DMS53 (cell line): ENCODE data around the gene CAMKV.
"Not testable (repeated sequence)": the region's sequence is repeated elsewhere in the genome, so short reads cannot be mapped to it uniquely, and the experiment has no call there.

Source experiments
- DNase-seq: peaks from one replicate; lab custom pipeline; 2025; lab: John Stamatoyannopoulos, UW

Gene CAMKV

DNA sequence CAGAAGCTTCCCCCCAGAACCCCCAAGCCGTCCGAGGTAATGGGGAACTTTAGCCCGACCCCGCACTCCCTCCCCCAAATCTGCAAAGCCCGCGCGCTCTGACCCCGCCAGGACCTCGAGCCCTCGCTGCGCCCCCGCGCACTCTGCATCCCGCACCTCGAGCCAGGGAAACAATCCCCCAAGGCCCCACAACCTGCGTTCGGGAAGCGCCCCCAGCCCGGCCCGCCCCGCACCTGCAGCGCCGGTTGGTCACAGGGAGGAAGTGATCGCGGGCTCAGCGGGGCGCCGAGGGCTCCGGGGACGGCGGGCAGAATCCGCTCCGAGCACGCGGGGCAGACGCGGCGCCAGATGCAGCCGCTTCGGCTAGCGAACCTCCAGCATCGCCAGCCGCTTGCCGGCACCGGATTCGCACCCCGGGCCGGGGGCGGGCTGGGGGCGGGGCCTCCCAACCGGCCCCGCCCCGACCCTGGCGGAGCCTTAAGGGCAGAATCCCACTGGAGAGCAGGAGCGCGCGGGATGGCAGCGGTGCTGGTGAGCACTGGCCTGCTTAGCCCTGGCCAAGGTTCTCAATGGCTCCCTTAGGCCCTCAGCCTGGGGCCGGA is at the start of gene CAMKV:
TSS of gene CAMKV (minus strand) at position 382 of the 602 bp plus-strand sequence. CDS start 7,518 bp downstream, outside the sequence.
- DNase-seq, result peak; percentile 58

- DNase-seq, result not testable (repeated sequence)
Measured at GRCh38 chr3:49917806-49918590, 48.3 kb upstream of the CAMKV start.

GRCh38 chr3:49916686-49917085 is 47.0 kb upstream of the CAMKV start:
- DNase-seq, result no peak

- no peak for DNase-seq
Measured at GRCh38 chr3:49914906-49915305, 45.2 kb upstream of the CAMKV start.

- peak; percentile 3 for DNase-seq
Measured at GRCh38 chr3:49912881-49913281, 43.2 kb upstream of the CAMKV start.

- no peak for DNase-seq
Measured at GRCh38 chr3:49911611-49912010, 41.9 kb upstream of the CAMKV start.

GRCh38 chr3:49911124-49911420 is 41.4 kb upstream of the CAMKV start:
- DNase-seq, result no peak

GRCh38 chr3:49910409-49911123 is 40.9 kb upstream of the CAMKV start:
- DNase-seq, result no peak

- DNase-seq, result no peak
Measured at GRCh38 chr3:49908373-49909199, 38.9 kb upstream of the CAMKV start.

DNA sequence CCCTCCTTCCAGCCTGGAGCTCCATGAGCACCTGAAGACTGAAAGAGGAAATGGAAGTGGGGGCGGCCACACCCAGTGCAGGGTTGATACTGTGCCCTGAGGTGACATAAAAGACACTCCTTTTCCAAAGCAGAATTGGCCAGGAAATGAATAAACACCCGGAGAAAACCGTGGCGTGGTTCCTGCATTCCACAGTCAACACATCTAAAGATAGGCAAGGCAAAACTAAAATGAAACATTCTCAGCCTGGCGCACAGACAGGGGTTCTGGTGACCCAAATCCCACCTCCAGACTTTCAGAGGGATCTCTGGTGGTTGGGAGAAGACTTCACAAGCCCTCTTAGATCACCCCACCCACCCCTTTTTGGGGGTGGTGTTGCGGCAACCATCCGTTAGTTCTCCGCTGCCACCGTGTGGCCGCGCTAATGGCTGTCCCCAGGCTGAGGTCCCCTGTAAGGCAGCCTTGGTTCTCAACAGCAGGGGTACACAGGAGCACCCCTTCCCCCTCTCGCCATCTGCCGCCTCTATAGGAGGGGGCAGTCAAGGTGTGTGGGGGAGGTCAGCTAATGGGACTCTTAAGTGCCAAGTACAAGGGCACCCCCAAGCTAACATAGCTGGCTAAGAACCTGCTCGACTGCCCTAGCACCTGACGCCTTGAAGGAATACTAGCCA is 36.5 kb upstream of the CAMKV start:
- no peak for DNase-seq

- not testable (repeated sequence) for DNase-seq
Measured at GRCh38 chr3:49904448-49904847, 34.7 kb upstream of the CAMKV start.

- peak; percentile 92 for DNase-seq
Measured at GRCh38 chr3:49903451-49904424, 34.0 kb upstream of the CAMKV start, which contains the start of gene MST1R. TSS of gene MST1R (minus strand) at chr3:49903873. CDS start at chr3:49903609, 264 bp downstream.

GRCh38 chr3:49902511-49903345 is 33.0 kb upstream of the CAMKV start:
- DNase-seq, result peak; percentile 58

GRCh38 chr3:49901366-49902339 is 31.9 kb upstream of the CAMKV start:
- DNase-seq, result peak; percentile 41

DNA sequence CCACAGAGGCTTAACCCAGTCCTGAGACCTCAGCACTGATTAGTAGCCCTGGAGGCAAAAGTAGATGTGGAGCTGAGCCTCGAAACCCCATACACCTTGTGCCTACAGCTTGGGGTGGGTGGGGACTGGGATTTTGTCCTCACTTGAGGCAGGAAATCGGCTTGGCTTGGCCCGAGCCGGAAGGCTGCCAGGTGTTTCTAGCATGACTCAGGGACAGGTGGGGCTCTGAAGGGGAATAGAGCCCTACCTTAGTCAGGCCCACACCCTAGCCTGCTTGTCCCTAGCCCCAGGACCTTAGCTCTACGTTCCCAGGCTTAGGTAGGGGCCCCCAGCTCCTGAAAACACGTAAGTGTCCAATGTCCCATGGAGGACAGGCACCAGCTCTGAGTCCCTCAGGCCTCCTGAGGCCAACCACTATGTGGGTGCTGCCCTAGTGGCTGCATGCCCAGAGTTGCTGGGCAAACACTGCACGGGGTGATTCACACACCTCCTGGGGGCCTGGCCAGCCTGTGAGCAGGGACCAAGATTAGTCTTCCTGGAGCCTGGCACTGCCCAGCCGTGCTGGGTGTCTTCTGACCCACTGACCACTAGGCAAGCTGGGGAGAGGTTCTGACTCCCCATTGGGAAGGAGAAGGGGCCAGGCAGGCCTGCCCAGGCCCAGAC is 30.9 kb upstream of the CAMKV start:
- peak; percentile 87 for DNase-seq

DNA sequence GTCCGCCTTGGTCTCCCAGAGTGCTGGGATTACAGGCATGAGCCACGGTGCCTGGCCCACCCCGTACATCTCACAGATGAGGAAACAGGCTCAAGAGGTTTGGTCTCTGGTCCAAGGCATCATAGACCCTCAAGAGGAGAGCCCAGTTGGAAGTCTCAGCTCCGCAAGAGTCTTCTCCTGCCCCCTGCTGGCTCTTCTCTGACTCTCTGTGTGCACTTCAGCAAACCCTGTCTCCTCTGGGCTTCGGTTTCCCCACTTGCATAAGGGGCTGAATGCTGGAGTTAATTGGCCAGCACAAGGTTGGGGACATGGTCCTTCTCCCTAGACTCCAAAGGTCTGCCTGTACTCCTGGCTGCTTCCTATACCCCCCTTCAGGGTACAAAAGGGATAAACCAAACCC is 30.1 kb upstream of the CAMKV start:
- DNase-seq, result no peak

GRCh38 chr3:49898991-49899390 is 29.3 kb upstream of the CAMKV start:
- no peak for DNase-seq

DNA sequence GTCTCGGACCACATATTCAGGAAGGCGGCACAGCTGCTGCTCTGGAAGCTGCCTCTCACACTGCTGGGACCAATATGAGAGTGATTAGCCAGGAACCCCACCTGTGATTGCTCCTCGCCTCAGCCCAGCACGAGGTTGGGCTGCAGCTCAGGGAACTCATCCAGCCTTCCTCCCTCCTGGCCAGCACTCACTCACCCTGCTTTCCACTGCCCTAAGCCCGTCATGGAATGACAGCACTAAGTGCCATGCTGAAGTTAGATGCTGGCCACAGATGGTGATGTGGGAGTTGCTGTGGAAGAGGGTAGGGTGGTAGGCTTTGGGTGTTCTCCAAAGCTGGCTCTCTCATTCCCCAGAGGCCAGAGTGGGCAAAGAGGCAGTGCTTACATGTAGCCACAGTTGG is 26.6 kb upstream of the CAMKV start:
- no peak for DNase-seq
